Fibroblast of peridontal ligament (primary cell): ENCODE measurements around the gene GALNT13.

Experiments used
- DNase-seq: peaks from one replicate; pipeline ENCODE4 v3.0.0-alpha.2; 2010; ENCODE audit errors: extremely low read depth

GALNT13 gene

DNA sequence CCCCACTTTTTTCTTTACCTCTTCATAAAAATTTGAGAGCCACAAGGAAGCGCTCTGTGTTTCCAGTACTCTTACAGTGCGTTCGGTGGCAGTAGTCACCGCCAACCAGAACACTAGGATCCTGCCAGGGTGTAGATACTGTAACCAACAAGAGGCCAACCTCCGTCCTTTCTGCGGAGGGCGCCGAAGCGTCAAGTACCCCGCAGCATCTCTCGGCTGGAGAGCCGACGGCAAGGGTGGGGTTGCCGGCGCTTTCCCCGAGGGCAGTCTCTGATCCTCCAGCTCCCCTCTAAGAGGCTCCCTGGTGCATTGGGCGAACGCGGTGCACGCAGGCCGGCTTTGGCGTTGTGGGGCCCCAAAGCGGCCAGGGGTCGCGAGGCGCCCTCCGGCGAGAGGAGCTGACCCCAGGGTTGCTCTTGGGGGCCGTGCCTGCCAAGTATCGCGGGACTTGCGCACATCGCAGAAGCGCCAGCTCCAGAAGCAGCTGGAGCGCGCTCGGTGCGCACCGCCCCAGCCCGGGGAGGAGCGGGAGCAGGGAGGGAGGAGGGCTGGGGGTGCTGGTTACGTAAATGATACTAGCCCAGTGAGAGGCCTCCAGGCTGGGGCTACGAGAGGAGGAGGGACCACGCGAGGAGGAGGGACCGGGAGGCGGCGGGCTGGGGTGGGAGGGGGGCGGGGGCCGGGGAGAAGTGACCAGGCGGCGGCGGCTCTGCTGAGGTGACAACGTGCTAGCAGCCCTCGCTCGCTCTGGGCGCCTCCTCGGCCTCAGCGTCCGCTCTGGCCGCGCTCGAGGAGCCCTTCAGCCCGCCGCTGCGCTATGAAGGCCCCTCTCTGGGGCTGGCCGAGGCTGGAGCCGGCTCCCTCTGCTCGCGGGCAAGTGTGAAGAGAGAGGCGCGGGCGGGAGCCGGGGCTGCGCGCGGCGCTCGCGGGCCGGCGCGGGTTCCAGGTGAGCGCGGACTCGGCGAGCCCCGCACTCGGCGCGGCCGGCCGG is at the start of gene GALNT13:
Gene GALNT13 (plus strand): TSS at position 692 of the 991 bp plus-strand sequence.
- no peak for DNase-seq

DNA sequence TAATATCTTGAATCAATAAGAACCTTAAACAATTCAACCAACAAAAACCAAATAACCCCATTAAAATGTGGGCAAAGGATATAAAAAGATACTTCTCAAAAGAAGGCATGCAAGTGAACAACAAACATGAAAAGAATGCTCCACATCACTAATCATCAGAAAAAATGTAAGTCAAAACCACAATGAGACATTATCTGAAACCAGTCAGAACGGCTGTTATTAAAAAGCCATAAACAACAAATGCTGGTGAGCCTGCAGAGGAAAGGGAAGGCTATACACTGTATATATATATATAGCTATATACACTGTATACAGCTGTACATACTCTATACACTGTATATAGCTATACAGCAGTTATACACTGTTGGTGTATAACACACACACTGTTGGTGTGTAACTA is 47.8 kb upstream of the GALNT13 start:
- no peak for DNase-seq

DNA sequence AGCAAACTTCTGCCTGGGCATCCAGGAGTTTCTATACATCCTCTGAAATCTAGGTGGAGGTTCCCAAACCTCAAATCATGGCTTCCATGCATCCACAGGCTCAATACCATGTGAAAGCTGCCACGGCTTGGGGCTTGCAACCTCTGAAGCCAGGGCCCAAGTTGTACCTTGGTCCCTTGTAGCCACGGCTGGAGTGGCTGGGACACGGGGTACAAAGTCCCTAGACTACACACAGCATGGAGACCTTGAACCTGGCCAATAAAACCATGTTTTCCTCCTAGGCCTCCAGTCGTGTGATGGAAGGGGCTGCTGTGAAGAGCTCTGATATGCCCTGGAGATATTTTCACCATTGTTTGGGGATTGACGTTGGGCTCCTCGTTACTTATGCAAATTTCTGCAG is 43.4 kb upstream of the GALNT13 start:
- no peak for DNase-seq

DNA sequence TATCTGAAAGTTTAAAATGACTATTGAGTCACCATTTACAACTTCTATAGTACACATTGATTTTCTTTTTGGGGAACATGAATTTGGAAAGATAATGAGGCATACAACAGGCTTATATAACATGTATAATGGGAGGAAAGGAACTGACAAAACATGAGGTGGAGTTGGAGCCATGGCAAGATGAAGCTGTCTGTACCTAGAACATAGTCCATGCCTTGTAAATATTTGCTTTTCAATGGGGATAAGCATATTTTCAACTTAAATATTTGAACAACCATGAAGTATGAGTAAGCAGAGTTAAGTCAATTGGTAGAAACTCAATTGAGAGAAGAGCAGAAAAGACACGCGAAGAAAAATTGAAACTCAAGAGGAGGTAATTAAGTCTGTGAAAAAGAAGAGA is 37.1 kb upstream of the GALNT13 start:
- DNase-seq: no peak

DNA sequence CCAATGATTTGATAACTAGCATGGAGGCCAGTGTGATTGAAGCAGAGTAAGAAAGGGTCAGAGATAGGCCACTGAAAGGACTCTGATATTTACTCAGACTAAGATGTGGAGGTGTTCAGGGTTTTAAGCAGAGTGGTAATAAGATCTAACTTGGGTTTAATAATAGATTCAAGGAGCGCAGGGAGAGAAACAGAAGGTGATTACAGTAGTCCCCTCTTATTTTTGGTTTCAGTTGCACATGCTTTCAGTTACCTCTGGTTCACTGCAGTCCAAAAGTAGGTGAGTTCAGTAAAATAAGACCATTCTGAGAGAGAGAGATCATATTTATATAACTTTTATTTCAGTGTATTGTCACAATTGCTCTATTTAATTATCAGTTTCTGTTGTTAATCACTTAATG is 13.5 kb upstream of the GALNT13 start:
- DNase-seq: no peak

DNA sequence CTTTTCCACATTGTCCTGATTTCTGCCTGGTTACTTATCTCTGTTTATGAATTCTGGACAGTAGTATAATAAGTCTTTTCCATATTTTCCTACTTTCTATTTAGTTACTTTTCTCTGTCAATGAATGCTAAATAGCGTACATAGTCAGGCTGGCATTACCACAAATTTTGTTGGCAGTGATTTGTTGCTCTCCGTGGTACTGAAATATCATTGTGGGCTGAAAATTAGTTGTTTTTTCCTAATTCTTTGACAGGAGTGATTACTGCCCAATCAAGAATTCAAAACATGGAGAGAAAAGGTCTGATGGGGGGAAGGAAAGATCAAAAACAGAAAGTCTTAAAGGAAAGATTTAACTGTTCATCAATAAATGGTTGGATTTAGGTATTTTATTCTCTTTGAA is 7.7 kb upstream of the GALNT13 start:
- DNase-seq: no peak

DNA sequence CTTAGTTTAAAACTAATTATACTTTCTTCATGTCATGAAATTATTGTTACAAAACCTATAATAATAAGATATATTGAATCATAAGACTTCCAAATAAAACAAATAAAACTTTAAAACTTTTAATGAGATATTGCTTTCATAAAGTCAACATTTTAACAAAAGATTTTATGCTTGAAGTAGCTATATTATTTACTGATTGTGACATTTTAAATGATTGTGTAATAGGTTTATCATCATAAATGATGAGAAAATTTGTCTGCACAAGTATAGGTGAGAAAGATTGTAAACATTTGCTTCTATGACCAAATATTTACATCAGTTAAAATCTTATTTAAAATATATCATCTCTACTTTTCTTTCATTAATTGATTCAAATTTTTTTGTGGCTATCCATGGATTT is 5.1 kb upstream of the GALNT13 start:
- DNase-seq: no peak

DNA sequence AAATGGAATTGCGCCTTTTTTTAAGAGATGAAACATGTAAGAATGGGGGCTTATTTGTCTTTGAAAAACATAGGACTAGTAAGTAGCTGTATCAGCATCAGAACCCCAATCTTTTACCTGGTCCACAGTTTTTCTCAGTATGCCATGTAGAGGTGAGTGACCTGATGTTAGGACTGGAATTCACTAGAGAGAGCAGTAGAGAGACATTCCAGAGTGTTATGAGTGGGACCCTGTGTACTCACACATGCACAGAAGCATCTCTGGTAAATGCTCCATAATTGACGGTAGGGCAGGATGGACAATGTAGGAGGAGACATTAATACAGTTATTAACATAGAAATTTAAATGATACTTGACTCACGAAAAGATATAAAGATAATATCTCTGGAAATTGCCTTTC is 1.4 kb upstream of the GALNT13 start:
- DNase-seq: no peak

DNA sequence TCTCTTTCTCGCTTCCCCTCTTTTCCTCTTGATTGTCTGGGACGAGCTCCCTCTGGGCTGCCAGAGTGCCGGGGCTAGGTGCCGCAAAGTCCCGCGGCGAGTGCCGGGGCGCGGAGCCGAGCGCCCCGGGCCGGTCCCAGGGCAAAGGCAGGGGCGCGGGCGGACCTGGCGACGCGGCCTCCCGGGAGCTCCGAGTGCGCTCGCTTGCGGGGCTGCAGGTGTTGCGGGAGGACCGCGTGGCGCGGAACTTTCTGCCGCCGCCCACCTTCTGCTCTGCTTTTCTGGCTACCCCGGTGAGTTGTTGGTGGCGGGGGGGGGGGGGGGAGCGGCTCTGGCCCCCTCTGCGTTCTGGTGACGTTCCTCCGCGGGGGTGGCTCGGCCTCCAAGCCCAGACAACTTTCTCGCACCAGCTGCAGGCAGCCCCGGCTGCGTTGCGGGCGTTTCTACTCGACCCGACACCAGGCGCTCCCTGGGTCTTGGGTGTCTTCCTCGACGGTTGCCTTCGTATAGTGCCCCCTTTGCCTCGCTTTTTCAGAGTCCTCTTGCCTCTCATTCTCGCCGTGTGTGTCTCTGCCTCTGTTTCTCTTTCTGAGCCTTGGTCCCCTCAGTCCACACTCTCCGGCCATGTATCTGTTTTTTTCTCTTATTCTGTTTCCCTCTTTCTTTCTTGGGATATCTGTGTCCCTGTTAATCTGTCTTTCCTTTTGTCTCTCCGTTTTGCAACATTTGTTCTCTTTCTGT is 759 bp downstream of the GALNT13 start:
- DNase-seq: no peak

DNA sequence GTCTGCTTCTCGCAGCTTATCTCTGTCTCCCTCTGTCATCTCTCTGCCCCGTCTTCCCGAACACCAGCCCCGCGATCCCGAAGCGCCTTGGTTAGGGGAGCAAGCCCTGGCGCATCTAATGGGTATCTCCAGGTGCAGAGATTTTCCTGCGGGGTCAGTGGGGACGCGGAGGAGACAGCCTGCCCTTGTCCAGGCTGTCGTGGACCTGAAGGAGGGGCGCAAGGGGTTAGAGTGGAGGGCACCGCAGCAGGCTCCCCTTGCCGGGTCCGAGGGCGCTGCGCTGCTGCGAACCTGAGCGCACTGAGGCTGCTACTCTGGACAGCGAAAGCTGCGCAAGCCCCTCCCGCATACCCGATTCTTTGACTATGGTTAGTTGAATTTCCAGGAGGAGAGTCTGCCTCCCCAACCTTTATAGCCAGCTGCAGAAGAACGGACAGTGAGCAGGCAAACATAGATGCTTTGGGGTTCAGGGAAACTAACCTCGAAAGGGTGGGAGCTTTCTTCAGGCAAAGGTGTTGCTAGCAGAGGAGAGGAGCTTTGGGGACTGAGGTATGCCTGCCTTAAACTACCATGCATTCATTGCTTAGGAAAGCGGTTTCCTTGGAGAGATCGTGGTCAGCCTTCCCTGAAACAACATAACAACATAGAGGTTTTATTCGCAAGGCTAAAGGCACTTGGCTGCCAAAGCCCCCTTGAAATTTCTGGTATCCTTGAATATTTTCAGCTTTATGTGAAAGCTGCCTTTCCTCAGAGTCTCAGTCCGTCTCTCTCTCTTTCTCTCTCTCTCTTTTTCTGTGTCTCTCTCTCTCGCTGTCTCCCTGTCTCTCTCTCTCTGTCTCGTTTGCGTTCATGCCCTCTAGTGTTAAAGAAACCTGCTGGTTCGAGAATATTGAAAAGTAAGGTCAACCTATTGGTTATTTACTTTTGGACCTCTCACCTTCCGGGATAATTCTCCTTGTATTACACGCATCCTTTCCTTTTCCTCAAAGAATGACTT is 1.6 kb downstream of the GALNT13 start:
- no peak for DNase-seq

DNA sequence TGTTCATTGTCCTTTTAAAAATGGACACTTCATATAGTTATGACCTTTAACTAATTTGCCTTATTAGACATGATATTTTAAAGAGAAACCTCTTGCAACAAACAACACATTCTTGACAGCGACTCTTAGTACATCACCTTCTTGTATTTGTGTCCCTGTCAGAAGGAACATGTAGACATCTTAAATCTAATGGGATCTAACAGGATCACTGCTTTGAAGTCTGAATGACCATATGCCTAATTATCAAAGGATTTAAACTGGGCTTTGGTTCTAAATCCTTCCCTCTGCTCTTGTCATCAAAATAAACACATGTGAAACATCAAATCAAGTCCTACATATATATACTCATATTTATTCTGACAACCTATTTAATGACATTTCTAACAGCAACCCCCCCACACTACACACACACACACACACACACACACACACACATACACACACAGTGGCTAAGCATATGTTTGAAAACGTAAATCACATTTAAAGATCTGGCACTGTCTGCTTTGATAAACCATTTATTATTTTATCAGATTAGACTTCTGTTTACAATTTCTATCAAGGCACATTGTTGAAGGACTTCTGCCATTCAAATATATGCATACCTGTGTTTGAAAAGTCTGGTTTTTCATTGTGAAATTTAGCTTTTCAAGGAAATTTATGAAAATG is 4.2 kb downstream of the GALNT13 start:
- DNase-seq: no peak

DNA sequence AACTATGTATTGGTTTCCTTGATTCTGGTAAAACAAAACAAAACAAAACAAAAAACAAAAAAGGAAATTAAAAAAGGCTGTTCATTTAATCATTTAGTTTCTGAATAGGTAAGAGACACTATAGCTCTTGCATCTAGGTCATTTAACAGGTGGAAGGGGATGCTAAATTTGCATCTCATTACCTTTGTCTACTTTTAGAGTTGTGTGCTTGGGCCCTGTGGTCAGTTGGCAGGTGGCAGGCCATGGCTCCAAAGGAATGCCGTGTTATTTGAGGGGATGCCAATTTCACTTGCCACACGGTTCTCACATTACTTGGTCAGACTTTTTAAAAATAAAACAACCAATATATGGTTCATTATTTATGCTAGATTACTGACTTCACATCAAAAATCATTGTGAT is 9.2 kb downstream of the GALNT13 start:
- DNase-seq: no peak

DNA sequence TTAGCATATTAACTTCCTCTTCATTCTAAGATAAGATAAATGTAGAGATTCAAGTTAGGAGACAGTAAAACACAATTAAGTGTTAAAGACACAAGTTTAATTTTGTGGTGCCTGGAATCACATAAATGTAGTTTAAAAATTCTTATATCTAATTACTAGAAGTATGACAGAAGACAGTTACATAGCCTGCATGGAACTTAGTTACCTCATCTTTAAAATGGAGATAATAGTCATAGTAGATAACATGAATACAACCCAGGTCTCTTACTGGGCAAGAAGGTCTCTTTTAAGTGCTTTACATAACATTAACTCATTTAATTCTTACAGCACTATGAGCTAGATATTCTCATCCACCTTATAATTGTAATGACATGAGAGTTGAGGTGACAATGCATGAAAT is 15.1 kb downstream of the GALNT13 start:
- DNase-seq: no peak

DNA sequence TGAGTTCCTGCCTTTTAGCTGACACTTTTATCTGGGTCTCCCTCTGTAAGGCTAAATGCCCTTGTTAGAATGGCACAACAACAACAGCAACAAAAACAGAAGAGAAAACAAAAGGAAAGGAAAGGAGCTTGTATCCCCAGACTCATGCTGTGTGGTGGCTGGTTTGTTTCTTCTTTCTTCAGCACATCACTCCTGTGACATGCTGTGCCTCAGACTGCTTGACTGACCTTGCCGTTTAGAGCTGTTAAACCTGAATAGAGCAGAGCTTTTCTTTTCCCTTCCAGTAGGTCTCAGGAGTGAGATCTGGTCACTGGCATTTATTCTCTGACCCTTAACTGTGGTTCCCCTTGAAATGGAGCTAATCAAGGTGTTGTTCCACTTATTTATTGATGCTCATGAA is 18.9 kb downstream of the GALNT13 start:
- no peak for DNase-seq

DNA sequence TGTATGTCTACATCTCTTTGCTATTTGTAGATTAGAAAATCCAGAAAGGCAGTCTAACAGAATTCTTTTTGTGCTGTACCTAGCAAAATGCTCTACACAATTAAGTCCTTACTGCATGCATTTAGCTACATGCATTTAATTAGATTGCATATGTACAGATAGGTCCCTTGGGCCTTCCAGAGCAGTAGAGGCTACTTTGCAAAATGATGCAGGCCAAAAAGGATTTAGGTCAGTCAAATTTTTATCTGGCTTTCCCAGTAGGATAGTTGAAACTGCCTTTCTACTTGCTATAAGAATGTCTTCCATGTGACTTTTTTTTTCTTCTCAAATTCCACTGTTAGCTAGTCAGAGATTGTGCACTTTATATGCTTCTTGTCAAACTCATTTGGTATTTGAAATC is 19.3 kb downstream of the GALNT13 start:
- no peak for DNase-seq

DNA sequence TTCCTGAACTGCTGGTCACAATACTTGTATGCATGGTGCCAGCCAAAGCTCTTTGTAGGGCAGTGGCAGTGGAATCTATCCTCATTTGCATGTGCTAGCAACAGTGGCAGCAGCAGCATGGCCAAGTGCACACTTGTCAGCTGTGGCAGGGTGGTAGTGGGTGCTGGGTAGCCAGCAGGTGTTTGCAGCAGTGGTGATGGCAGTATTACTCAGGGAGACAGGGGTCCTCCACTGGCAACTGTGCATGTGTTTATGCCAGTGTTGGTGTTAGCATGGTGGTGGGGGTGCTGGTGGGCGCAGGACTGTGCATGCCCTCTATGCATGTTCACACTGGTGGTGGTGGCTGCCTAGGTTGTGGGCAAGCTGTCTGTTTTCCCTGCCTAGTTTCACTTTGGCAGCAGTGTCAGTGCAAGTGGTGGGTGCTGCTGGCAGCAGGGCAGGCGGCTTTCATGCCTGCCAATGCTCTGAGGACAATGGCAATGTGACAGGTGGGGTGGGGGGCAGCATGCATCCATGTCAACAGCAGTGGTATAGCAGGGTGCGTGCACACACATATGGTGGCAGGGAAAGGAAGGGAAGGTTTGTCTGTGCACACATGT is 41.2 kb downstream of the GALNT13 start:
- no peak for DNase-seq

DNA sequence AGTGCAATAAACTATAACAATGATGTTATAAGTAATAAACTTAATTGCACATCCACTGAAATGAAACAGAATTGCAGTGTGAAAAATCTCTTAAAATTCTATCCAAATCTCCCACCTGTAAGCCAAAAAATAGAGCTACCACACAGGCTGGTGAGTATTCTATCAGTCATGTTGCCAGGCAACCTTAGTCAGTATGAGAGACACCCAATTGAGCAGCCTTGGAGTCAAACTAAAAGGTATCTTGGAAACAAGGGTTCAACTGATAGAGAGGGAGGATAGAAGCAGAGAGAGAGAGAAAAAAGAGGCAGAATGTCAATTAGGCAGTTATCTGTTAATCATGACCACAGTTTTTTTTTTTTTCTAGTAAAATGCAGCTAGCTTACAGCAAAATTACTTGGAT is 45.8 kb downstream of the GALNT13 start:
- no peak for DNase-seq

DNA sequence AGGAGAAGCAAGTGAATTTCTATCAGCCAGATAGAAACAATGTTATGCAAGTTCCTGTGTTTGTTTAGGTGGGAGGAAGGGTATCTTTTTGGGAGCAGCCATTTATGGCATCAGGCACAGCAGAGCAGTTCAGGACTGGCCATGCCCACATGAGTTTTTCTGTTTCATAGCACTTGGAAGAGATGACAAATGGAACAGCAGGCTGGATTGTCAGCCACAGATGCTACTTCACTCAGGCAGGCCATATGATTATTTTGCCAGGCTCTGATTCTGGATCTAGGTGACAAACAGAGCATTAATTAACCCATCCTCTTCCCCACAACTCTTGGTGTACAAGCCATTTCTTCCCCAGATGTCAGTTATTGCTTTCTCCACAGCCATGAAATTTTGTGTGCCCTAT is 63.8 kb downstream of the GALNT13 start:
- DNase-seq: no peak

DNA sequence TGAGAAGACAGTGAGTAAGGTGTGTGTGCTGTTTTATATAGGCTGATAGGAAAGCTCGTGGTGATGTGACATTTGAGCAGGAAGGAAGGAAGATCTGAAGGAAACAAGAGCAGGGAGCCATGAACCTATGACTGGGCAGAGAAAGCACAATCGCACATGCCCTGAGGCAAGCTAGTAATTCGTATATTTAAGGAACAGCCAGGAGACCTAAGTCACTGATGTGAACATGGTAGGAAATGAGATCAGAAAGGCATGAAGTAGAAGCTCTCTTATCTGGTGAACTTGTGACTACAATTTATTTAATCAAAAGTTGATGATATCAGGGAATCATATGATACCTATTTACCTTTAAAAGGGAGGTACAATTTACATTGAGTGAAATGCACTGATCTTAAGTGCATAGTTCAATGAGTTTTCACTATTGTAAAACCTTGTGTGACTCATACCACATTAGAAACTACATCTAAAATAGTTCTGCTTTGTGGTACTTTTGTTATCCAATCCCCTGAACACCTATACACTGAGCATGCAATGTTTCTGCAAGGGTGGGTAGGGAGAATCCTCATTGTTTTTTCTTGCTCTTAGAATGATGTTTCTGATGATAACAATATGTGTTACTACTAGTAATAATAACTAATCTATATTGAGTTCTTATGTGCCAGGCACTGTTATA is 67.5 kb downstream of the GALNT13 start:
- no peak for DNase-seq

DNA sequence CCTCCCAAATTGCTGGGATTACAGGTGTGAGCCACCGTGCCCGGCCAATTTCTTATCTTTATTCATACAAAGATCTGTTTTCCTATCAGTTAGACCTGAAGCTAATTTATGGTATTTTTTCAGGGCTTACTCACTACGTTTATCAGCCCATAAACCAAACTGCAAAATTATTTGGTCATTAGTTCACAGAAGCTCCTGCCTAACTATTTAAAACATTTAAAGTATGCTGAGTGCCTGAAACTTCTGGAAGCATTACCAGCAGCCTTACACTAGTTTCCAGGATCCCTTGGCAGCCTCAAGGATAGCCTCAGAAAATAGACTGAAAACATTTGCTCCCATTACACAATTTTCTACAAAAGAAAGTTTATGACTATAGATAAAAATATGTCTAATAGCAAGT is 68.8 kb downstream of the GALNT13 start:
- no peak for DNase-seq
